ENCODE results near the gene GNAS-AS1.
A peak's percentile ranks its signal among the peaks of the same experiment; 100 is the strongest.

The GNAS-AS1 gene

DNA sequence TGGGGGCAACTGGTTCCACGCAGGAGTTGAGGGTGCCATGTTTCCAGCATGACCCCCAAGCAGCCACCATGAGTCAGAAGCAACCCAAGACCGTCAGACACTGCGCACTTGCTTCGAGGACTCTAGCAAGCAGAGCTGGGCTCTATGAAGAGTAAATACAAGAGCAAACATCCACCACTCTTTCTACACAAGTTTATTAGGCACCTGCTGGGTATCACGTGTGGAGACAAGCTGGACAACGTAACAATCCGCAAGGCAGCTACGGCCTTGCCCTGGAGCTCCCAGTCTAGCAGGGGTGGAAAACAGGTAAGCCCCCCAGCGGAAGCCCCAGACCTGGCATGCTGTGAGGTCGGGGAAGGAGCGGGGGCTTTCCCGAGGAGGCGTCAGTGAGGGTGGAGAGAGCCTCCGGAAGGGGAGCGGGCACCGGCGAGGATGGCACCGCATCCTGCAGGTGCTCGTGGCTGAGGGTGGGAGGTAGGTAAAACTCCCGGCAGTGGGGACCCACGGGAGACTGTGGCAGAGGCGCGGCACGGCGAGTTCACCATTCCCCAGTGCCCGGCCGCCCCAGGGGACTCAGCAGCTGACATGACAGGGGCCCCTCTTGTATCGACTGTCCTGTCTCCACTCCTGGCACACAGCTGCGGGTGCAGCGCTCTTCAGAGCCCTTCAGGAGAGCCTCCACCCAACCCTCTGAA is 33.6 kb downstream of the GNAS-AS1 start:
- H3K27me3 ChIP-seq: no peaks in the 10 kb centered on the region

GRCh38 chr20:58816051-58816450 is 34.7 kb downstream of the GNAS-AS1 start:
- Histone ChIP-seq H3K9ac (no peak overlapping the region), H3K4me2 (peak overlapping the region; percentile 63), H4K20me1 (no peaks in the 10 kb centered on the region), H3K4me3 (no peak overlapping the region), H3K27ac (peak overlapping the region; percentile 52; the same call in 1 of the 2 replicates), H3K27me3 (no peaks in the 10 kb centered on the region), H3K4me1 (peaks cover 47% of the 10 kb centered on the region), H3K9me3 (peaks cover 17% of the 10 kb centered on the region), H3K36me3 (no peaks in the 10 kb centered on the region)
- TF ChIP-seq Cebpa-rat (IDR thresholded peaks at IDR 0.05): no peak

More for the DNA sequence above, 33.6 kb downstream of the GNAS-AS1 start:
- H3K9ac ChIP-seq: no peak overlapping the region
- no peak for TF ChIP-seq Cebpa-rat (IDR thresholded peaks at IDR 0.05)
- peak overlapping the region; percentile 60 for H3K4me2 ChIP-seq
- H3K36me3 ChIP-seq: no peaks in the 10 kb centered on the region
- no peak overlapping the region for H3K4me3 ChIP-seq
- H4K20me1 ChIP-seq: no peaks in the 10 kb centered on the region
- peaks cover 42% of the 10 kb centered on the region for H3K4me1 ChIP-seq
- H3K27ac ChIP-seq: no peak overlapping the region
- H3K9me3 ChIP-seq: peaks cover 22% of the 10 kb centered on the region

- Histone ChIP-seq H3K4me3 (no peak overlapping the region), H3K27ac (peak overlapping the region; percentile 52; the same call in 1 of the 2 replicates), H4K20me1 (no peaks in the 10 kb centered on the region), H3K27me3 (no peaks in the 10 kb centered on the region), H3K9me3 (peaks cover 11% of the 10 kb centered on the region), H3K4me1 (peaks cover 53% of the 10 kb centered on the region), H3K4me2 (peak overlapping the region; percentile 63), H3K9ac (no peak overlapping the region), H3K36me3 (no peaks in the 10 kb centered on the region)
- no peak for TF ChIP-seq Cebpa-rat (IDR thresholded peaks at IDR 0.05)
These were observed 35.3 kb downstream of the GNAS-AS1 start for GRCh38 chr20:58815448-58815847.

DNA sequence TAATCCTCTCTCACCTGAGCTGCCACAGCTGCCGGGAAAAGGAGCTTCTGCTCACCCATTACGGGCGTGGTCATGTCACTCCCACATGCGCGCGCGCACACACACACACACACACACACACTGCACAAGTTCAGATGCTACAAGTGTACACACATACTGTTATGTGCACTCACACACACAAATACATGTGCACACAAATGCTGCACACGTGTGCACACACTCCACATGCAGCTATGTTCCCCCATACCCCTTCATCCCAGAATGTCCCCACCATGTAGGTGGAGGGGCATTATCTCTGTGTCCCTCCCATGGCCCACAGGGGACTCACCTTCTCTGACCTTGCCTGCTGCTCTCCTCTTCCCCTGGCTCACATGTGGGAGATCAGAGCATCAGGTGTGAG is 37.3 kb downstream of the GNAS-AS1 start:
- no peaks in the 10 kb centered on the region for H3K36me3 ChIP-seq
- no peak for TF ChIP-seq Cebpa-rat (IDR thresholded peaks at IDR 0.05)
- H3K4me2 ChIP-seq: no peak overlapping the region
- H3K27ac ChIP-seq: no peak overlapping the region
- no peak overlapping the region for H3K9ac ChIP-seq
- H3K4me3 ChIP-seq: no peak overlapping the region
- peaks cover 59% of the 10 kb centered on the region for H3K4me1 ChIP-seq
- H4K20me1 ChIP-seq: no peaks in the 10 kb centered on the region
- no peaks in the 10 kb centered on the region for H3K27me3 ChIP-seq
- no peaks in the 10 kb centered on the region for H3K9me3 ChIP-seq

DNA sequence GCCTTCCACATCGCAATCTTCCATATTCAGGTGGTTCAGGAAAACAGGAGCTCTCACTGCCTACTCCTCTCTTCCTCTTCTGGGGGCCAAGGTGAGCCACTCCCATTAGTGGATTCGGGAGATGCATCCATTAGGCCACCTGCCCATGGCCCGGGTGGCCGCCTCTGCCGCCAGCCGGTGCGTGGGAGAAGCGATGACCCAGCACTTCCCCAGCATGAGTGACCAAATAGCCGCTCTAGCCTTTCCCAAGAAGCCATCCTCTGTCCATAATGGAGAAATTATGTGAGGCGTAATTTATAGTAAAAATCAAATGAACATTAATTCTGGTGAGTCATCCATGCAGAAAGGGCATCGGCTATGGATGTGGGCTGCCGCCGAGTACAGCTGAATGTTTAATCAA is 39.4 kb downstream of the GNAS-AS1 start:
- H3K27me3 ChIP-seq: no peaks in the 10 kb centered on the region
- no peaks in the 10 kb centered on the region for H4K20me1 ChIP-seq
- H3K27ac ChIP-seq: no peak overlapping the region
- no peaks in the 10 kb centered on the region for H3K9me3 ChIP-seq
- peaks cover 38% of the 10 kb centered on the region for H3K4me1 ChIP-seq
- peak overlapping the region; percentile 72 for H3K4me2 ChIP-seq
- H3K9ac ChIP-seq: no peak overlapping the region
- TF ChIP-seq Cebpa-rat (IDR thresholded peaks at IDR 0.05): no peak
- no peak overlapping the region for H3K4me3 ChIP-seq
- H3K36me3 ChIP-seq: no peaks in the 10 kb centered on the region

DNA sequence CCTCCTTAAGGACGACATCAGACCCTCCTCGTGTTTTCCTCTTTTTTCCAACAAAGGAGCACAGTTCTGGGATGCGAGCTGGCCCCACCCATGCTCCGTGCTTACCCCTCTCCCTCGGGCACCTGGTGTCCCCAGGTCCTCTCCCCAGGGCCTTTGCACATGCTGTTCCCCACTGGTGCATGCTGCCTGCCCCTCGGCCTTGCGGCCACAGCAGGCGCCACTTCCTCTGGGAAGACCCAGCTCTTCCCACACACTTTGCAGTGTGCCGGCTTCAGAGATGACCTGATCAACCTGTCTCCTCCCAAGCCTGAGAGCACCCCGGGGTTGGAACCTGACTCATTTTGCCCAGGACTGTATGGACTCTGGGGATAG is 39.8 kb downstream of the GNAS-AS1 start:
- Histone ChIP-seq H4K20me1 (no peaks in the 10 kb centered on the region), H3K27ac (no peak overlapping the region), H3K36me3 (no peaks in the 10 kb centered on the region), H3K4me1 (peaks cover 34% of the 10 kb centered on the region), H3K9ac (no peak overlapping the region; the same call in 1 of the 2 replicates), H3K4me3 (no peak overlapping the region), H3K9me3 (no peaks in the 10 kb centered on the region), H3K27me3 (no peaks in the 10 kb centered on the region), H3K4me2 (peak overlapping the region; percentile 72)
- no peak for TF ChIP-seq Cebpa-rat (IDR thresholded peaks at IDR 0.05)

- Histone ChIP-seq H3K27ac (no peak overlapping the region), H3K9me3 (no peaks in the 10 kb centered on the region), H3K4me1 (peaks cover 28% of the 10 kb centered on the region), H3K9ac (no peak overlapping the region; the same call in 1 of the 2 replicates), H3K27me3 (no peaks in the 10 kb centered on the region), H3K36me3 (no peaks in the 10 kb centered on the region), H3K4me2 (peak overlapping the region; percentile 72), H3K4me3 (no peak overlapping the region), H4K20me1 (no peaks in the 10 kb centered on the region)
- no peak for TF ChIP-seq Cebpa-rat (IDR thresholded peaks at IDR 0.05)
These were observed 40.4 kb downstream of the GNAS-AS1 start for GRCh38 chr20:58810116-58810878.

DNA sequence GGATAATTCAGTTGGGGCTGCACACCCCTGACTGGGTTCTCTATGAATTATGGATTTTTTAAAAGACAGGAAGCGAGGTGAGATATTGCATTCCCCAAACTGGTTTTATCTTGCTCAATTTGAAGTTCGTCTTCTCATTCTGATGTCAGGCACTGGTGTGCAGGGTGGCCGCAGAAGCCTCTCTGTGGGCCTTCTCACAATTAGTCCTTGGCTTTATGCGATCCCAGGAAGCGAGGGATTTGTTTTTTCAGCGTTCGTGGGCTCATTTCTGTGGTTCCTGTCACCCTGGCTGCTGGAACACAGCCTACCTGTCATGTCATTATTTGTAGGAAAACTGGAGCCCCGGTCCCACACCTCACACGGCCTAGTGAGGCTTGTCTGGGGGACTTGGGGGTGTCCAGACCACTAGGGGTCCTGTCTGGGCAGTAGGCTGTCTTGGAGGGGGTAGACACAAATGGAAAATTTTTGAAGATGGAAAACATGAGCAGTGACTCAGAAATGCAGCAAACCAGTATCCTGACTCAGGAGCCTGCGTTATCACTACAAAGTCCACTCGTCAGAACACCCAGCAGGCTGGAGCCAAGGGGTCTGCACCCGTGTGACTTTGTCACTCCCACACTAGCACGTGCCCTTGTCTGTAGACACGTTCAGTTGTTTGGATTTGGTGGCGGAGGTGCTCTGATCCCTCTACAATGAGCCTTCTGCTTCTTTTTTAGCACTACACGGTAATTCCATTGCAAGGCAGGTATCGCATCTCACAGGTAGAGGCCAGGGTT is 42.2 kb downstream of the GNAS-AS1 start:
- no peak overlapping the region for H3K4me2 ChIP-seq
- no peaks in the 10 kb centered on the region for H3K27me3 ChIP-seq
- no peak overlapping the region for H3K9ac ChIP-seq
- H3K27ac ChIP-seq: no peak overlapping the region
- no peak overlapping the region for H3K4me3 ChIP-seq
- TF ChIP-seq Cebpa-rat (IDR thresholded peaks at IDR 0.05): no peak
- no peaks in the 10 kb centered on the region for H3K36me3 ChIP-seq
- H4K20me1 ChIP-seq: no peaks in the 10 kb centered on the region
- no peaks in the 10 kb centered on the region for H3K9me3 ChIP-seq
- H3K4me1 ChIP-seq: peaks cover 20% of the 10 kb centered on the region

GRCh38 chr20:58807801-58808200 is 42.9 kb downstream of the GNAS-AS1 start:
- Histone ChIP-seq H3K9ac (no peak overlapping the region), H4K20me1 (no peaks in the 10 kb centered on the region), H3K4me1 (peaks cover 20% of the 10 kb centered on the region), H3K4me2 (no peak overlapping the region), H3K36me3 (no peaks in the 10 kb centered on the region), H3K4me3 (no peak overlapping the region), H3K9me3 (no peaks in the 10 kb centered on the region), H3K27ac (no peak overlapping the region), H3K27me3 (no peaks in the 10 kb centered on the region)
- no peak for TF ChIP-seq Cebpa-rat (IDR thresholded peaks at IDR 0.05)

DNA sequence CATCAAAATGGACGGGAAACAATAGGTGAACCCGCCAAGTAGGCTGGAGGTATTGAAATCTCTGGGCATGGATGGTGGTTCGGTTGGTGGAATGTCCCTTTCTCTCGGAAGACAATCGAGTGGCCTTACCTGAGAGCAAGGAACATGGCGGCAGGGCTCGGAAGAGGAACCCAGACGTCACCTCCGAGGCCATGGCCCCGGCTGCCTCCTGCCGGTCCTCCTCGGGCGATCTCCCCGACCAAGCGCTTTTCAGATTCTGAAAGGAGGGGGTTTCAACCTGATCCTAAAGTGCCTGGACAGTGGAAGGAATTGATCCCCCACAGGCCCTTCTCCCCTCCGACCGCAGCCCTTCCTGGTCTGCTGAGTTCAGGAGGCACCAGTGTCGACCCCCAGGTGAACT is 47.2 kb downstream of the GNAS-AS1 start:
- Histone ChIP-seq H3K9me3 (no peaks in the 10 kb centered on the region), H3K27ac (no peak overlapping the region), H3K27me3 (no peaks in the 10 kb centered on the region)

More for the DNA sequence above, 47.2 kb downstream of the GNAS-AS1 start:
- TF ChIP-seq Cebpa-rat (IDR thresholded peaks at IDR 0.05): no peak
- H4K20me1 ChIP-seq: no peaks in the 10 kb centered on the region
- no peak overlapping the region for H3K4me2 ChIP-seq
- H3K36me3 ChIP-seq: no peaks in the 10 kb centered on the region
- H3K9ac ChIP-seq: no peak overlapping the region
- no peaks in the 10 kb centered on the region for H3K4me1 ChIP-seq
- H3K4me3 ChIP-seq: no peak overlapping the region
